ENCODE results near the gene PANX2. TPM values are rescaled to one million over a fixed set of nuclear protein-coding genes. Genes with fewer than 3 reads are reported as not detected.
"Not testable (repeated sequence)": the region's sequence is repeated elsewhere in the genome, so short reads cannot be mapped to it uniquely, and the experiment has no call there.

Gene PANX2
- total RNA-seq, 4 donors from 2014 or later = 0.40 to 0.83 TPM; not detected in 2

GRCh38 chr22:50129121-50129736 is 41.3 kb upstream of the PANX2 start:
- TF ChIP-seq POLR2A (IDR thresholded peaks at IDR 0.05) (no peak), CTCF (IDR thresholded peaks at IDR 0.05 in 4 of 5, conservative IDR thresholded peaks at IDR 0.05 in 1 of 5) (no peak)
- Histone ChIP-seq H3K36me3 (no peaks in the 10 kb centered on the region), H3K9me3 (no peaks in the 10 kb centered on the region), H3K27me3 (peaks cover 0 to 15% (median 6%) of the 10 kb centered on the region in 3 donors), H3K4me1 (no peaks in the 10 kb centered on the region), H3K27ac (no peak overlapping the region), H3K4me3 (no peak overlapping the region)
- no peak for DNase-seq
- in situ Hi-C loops (cut with MboI; ENCODE audit: low sequenced_read_pairs in 4 of 4) = no loop called here
- intact Hi-C loops (cut with DNase I; ENCODE audit: low total_unique reads) = no loop called here
- no peak for ATAC-seq

- H3K27me3 ChIP-seq = peaks cover 0 to 15% (median 6%) of the 10 kb centered on the region in 3 donors
These were observed 38.6 kb upstream of the PANX2 start for GRCh38 chr22:50131894-50132293.

GRCh38 chr22:50134481-50134880 is 36.0 kb upstream of the PANX2 start:
- no peak for TF ChIP-seq CTCF (IDR thresholded peaks at IDR 0.05 in 4 of 5, conservative IDR thresholded peaks at IDR 0.05 in 1 of 5)
- TF ChIP-seq POLR2A (IDR thresholded peaks at IDR 0.05) = no peak
- Histone ChIP-seq H3K4me1 (no peaks in the 10 kb centered on the region), H3K9me3 (no peaks in the 10 kb centered on the region), H3K36me3 (no peaks in the 10 kb centered on the region), H3K27ac (no peak overlapping the region), H3K4me3 (no peak overlapping the region), H3K27me3 (peaks cover 0 to 9% (median 6%) of the 10 kb centered on the region in 3 donors)
- DNase-seq (no peak), ATAC-seq (no peak)
- in situ Hi-C loops (cut with MboI; ENCODE audit: low sequenced_read_pairs in 4 of 4) (no loop called here), intact Hi-C loops (cut with DNase I; ENCODE audit: low total_unique reads) (no loop called here)

More at GRCh38 chr22:50131894-50132293, 38.6 kb upstream of the PANX2 start:
- TF ChIP-seq CTCF (IDR thresholded peaks at IDR 0.05 in 4 of 5, conservative IDR thresholded peaks at IDR 0.05 in 1 of 5) = no peak
- TF ChIP-seq POLR2A (IDR thresholded peaks at IDR 0.05) = no peak
- Histone ChIP-seq H3K27ac (no peak overlapping the region), H3K9me3 (no peaks in the 10 kb centered on the region), H3K36me3 (no peaks in the 10 kb centered on the region), H3K4me1 (no peaks in the 10 kb centered on the region), H3K4me3 (no peak overlapping the region)
- ATAC-seq = no peak
- intact Hi-C loops (cut with DNase I; ENCODE audit: low total_unique reads) = no loop called here
- in situ Hi-C loops (cut with MboI; ENCODE audit: low sequenced_read_pairs in 4 of 4) = no loop called here
- DNase-seq = no peak

GRCh38 chr22:50136581-50137015 is 33.9 kb upstream of the PANX2 start:
- H3K4me3 ChIP-seq = no peak overlapping the region
- in situ Hi-C loops (cut with MboI; ENCODE audit: low sequenced_read_pairs in 4 of 4) (no loop called here), intact Hi-C loops (cut with DNase I; ENCODE audit: low total_unique reads) (no loop called here)
- DNase-seq = no peak
- ATAC-seq = no peak
- no peaks in the 10 kb centered on the region for H3K9me3 ChIP-seq
- H3K27me3 ChIP-seq = peaks cover 0 to 6% (median 4%) of the 10 kb centered on the region in 3 donors
- no peaks in the 10 kb centered on the region for H3K36me3 ChIP-seq
- H3K4me1 ChIP-seq = no peaks in the 10 kb centered on the region
- TF ChIP-seq CTCF (IDR thresholded peaks at IDR 0.05 in 4 of 5, conservative IDR thresholded peaks at IDR 0.05 in 1 of 5) (no peak), POLR2A (IDR thresholded peaks at IDR 0.05) (no peak)
- no peak overlapping the region for H3K27ac ChIP-seq

GRCh38 chr22:50137277-50137676 is 33.3 kb upstream of the PANX2 start:
- H3K4me3 ChIP-seq; intact Hi-C loops (cut with DNase I; ENCODE audit: low total_unique reads); ATAC-seq; H3K27ac ChIP-seq; H3K36me3 ChIP-seq; H3K9me3 ChIP-seq; DNase-seq; H3K4me1 ChIP-seq; in situ Hi-C loops (cut with MboI; ENCODE audit: low sequenced_read_pairs in 4 of 4): not testable (repeated sequence)
- peaks cover 0 to 11% (median 4%) of the 10 kb centered on the region in 3 donors for H3K27me3 ChIP-seq

All from gastrocnemius medialis (tissue), 4 donors.